GM19351 (cell line): ENCODE data around the gene FMNL2.
A peak's percentile ranks its signal among the peaks of the same experiment; 100 is the strongest.

Experiments
- ATAC-seq: cut with Tn5 transposase; IDR thresholded peaks from one replicate; pipeline ENCODE4 v1.9.1; 2021; ENCODE audit warnings: mild to moderate bottlenecking, moderate library complexity; ENCODE audit not compliant: unreplicated experiment

The FMNL2 gene

DNA sequence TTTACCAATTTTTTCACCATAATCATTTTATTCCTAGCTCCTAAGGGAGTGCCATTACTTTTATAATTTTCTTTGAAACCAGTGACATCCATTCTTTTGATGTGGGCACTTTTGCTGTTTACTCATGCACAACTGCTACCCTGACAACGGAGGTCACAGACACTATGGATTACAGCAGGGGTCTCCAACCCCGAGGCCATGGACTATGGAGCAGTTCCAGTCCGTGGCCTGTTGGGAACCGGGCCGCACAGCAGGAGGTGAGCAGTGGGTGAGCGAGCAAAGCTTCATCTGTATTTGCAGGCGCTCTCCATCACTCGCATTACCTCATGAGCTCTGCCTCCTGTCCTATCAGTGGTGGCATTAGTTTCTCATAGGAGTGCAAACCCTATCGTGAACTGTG, 347.7 kb downstream of the FMNL2 start:
- ATAC-seq, result no peak

- no peak for ATAC-seq
Measured at GRCh38 chr2:152683400-152683799, 348.4 kb downstream of the FMNL2 start.

GRCh38 chr2:152686321-152686720, 351.3 kb downstream of the FMNL2 start:
- ATAC-seq, result no peak

GRCh38 chr2:152693033-152693432, 358.1 kb downstream of the FMNL2 start:
- ATAC-seq, result peak; percentile 92

GRCh38 chr2:152694161-152694661, 359.2 kb downstream of the FMNL2 start:
- peak; percentile 52 for ATAC-seq

- ATAC-seq, result no peak
Measured at GRCh38 chr2:152695763-152696162, 360.8 kb downstream of the FMNL2 start.

GRCh38 chr2:152696476-152696875, 361.5 kb downstream of the FMNL2 start:
- no peak for ATAC-seq
